ENCODE data around the gene SNX25.

The SNX25 gene

DNA sequence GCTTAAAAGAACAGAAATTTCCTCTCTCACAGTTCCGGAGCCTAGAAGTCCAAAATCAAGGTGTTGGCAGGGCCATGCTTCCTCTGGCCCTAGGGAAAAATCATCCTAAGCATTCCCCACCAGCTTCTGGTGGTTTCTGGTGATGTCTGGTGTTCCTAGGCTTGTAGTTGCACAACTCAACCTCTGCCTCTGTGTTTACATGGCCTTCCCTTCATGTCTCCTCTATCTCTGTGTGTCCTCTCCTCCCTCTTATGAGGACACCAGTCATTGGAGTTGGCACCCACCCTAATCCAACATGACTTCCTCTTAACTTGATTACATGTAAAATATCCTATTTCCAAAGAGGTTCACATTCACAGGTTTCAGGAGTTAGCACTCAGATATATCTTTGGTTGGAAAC lies 170.9 kb downstream of the SNX25 start:
- no peak for DNase-seq (ENCODE audit: low read depth)

DNA sequence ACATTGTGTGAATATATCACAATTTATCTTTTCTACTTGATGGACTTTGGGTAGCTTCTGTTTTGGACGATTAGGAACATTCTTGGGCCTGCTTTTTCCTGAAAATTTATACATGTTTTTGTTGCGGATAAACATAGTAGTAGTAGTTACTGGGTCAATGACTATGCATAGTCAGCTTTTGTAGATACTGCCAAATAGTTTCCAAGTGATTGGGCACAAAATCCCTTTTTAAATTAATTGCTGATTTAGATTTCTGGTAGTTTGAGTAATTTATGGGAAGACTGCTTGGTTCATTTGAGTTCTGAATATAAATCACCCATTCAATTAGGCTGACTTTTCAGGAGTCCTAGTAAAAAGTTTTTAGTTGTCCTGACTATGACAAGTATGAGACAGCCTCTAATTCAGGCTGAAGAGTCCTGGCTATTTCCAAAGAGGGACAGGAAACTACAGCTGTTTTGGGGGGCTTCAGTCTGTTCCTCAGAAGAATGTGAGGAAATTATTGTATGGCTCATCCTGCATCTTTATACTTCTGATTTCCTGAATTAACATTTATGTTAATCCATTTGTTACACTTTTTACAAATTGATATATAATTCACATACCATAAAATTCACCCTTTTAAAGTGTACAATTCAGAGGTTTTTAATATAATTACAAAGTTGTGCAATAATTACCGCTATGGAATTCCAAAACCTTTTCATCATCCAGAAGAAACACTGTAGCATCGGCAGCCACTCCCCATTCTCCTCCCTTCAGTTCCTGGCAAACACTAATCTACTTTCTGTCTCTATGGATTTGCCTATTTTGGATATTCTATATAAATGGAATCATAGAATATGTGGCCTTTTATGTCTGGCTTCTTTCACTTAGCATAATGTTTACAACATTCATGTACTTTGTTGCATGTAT lies 172.1 kb downstream of the SNX25 start:
- DNase-seq (ENCODE audit: low read depth) = no peak

DNA sequence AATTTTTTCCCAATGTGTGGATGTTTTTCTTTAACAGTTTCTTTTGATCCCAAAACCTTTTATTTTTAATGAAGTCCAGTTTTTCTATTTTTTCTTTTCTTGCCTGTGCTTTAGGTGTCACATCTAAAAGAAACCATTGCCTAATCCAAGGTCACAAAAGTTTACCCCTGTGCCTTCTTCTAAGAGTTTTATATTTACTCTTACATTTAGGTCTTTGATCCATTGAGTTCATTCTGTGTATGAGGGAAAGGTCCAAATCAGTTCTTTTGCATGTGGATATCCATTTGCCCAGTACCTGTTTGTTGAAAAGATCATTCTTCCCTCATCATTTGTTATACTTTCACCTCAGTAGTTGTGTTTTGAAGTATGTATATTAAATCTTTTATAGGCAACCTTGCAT lies 173.4 kb downstream of the SNX25 start:
- no peak for DNase-seq (ENCODE audit: low read depth)

DNA sequence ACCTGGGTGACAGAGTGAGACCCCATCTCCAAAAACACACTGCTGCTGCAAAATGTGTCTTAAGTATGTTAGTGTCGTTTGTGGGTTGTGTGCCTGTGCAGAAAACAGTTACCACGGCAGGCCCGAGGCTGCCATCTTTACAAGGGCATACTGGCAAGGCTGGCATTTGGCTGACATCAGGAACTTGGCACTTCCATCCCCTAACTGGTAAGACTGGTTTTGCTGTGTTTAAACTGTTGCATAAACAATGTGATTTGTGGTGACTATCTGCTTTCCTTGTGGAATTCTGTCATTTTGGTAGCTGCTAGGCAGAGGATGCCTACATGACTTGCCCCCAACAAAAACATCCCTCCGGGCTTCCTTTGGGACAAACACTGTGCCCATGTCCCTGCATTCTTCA lies 174.1 kb downstream of the SNX25 start:
- no peak for DNase-seq (ENCODE audit: low read depth)

DNA sequence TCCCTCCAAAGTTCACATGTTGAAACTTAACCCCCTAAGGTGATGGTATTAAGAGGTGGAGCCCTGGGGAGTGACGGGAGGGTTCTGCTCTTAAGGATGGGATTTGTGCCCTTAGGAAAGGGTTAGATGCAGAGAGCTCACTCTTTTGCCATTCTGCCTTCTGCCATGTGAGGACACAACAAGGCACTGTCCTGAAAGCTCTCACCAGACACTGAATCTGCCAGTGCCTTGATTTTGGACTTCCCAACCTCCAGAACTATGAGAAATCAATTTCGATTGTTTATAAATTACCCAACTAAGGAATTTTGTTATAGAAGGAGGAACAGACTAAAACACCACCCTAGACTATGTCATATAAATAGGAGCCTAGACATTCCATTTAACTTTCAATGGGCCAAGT lies 174.7 kb downstream of the SNX25 start:
- no peak for DNase-seq (ENCODE audit: low read depth)

DNA sequence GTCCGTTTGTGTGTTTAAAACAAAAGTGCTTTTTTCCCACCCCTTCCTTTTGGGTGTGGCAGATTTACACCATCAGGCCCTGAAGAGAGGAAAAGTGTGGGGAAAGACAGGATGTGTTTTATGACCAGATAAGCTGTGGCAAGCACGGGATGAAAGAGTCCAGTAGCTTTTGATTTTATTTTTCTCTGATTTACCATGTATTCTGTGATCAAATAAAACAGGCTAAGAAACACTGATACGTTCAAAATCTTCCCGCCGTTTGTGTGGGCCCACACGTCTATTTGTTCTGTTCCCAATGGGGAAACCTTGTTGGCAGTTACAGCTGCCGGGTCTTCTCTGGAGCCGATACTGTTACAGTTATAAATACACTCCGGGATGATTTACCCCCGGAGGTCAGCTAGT lies 175.5 kb downstream of the SNX25 start:
- no peak for DNase-seq (ENCODE audit: low read depth)

DNA sequence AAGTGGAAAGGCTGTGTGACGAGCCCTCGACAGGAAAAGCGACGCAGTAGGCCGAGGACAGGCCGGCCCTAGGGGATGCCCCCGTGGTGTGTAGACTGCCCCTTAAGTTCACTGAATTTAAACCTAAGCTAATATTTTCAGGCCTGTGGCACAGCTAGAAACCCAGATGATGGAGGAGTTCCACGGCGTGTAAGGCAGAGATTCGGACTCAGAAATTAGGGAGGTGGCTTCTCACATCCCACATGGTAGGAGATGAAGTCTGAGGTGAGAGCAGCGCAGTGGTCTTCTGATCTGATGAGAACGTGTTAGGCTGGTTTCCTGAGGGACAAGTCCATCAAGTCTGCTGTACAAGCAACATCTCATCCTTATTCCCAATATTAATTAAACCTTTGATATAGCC lies 178.6 kb downstream of the SNX25 start:
- no peak for DNase-seq (ENCODE audit: low read depth)

DNA sequence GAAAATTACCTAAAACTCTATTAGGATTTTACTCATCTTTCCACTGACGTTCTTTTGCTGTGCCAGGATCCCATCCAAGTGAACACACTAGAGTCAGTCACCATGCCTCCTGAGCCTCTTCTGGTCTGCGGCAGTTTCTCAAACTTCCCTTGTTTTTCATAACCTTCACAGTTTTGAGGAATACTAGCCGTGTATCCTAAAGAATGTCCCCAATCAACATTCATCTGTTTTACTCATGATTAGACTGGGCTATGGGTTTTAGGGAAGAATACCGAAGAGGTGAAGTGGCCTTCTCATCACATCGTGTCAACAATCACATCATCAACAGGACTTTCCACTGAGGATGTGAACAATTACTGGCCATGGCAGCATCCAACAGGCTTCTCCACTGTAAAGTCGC lies 181.5 kb downstream of the SNX25 start:
- DNase-seq (ENCODE audit: low read depth) = no peak

DNA sequence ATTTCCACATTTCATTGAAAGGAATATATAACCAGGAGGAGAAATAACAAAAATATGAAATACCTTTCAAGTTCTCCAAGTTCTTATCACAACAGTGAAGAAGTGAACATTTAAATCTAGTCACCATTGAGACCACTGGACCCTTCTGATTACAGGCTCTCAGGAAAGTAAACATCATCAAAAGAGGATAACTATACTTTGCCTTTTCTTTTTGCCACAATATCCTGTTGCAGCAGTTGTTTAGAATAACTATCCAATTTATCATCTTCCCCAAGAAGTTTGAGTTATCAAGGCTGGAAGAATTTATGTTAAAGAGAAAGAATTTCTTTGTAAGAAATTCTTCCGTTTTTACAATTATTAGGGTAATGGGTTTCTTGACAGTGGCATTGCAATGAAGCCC lies 182.8 kb downstream of the SNX25 start:
- no peak for DNase-seq (ENCODE audit: low read depth)

DNA sequence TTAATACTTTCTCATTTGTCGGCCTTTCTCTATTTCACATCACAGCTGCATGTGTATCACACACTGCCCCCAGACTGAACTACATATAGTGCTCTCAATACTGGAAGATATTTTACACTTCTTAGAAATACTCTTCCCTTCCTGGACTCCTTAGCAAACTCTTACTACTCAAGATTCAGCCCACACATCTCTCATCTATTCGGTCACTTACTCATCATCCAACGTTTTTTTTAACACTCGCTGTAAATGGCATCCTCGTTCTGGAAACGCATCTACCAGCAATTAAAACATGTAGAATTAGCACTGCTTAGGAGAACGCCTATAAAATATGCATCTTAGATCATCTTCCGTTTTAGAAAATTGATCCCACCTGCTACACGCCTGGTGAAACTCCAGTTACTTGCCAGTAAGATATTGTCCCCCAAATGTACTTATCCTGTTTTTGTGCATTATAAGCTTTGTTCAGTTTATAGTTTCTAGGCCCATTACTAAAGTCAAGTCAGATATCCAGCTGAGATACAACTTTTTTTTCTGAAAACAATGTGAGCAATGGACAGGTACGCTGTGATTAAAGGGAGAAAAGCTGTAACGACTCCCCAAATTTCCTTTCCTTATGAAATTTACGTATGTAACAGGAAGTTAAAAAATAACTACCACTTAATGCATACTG lies 185.3 kb downstream of the SNX25 start:
- no peak for DNase-seq (ENCODE audit: low read depth)

DNA sequence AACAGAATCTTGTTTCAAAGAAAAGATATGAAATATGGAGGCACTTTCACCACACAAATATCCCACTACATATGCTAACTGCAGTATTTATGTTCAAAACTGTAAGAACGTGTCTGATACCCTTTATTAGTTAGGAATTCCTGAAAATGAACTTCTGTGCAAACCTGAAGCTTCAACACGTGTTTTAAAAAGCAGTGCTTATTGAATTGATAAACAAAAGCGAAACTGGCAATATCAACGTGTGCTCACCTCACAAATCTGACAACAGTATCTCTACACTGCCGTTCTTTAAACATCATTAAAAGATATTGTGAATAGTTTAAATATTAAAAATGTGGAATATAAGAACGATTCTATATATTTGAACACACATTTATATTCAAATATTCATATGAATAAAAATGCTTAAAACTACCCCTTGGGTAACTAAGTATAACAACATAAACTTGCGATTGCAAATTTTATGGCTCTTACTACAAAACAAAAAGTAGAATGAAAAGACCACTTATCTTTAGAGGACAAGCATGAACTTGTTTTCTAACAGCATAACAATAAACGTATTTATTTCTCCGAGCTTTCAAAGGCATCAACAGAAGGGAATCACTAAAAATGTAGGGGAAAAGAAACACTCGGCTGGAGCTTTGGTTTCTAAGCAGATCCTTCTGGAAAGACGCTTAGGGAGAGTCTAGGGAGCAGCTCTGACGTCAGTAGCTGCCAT lies 186.0 kb downstream of the SNX25 start, which contains the start of gene LRP2BP:
Gene LRP2BP (minus strand): TSS at position 687 of the 718 bp plus-strand sequence. CDS start 17,738 bp downstream, outside the sequence.
- no peak for DNase-seq (ENCODE audit: low read depth)

DNA sequence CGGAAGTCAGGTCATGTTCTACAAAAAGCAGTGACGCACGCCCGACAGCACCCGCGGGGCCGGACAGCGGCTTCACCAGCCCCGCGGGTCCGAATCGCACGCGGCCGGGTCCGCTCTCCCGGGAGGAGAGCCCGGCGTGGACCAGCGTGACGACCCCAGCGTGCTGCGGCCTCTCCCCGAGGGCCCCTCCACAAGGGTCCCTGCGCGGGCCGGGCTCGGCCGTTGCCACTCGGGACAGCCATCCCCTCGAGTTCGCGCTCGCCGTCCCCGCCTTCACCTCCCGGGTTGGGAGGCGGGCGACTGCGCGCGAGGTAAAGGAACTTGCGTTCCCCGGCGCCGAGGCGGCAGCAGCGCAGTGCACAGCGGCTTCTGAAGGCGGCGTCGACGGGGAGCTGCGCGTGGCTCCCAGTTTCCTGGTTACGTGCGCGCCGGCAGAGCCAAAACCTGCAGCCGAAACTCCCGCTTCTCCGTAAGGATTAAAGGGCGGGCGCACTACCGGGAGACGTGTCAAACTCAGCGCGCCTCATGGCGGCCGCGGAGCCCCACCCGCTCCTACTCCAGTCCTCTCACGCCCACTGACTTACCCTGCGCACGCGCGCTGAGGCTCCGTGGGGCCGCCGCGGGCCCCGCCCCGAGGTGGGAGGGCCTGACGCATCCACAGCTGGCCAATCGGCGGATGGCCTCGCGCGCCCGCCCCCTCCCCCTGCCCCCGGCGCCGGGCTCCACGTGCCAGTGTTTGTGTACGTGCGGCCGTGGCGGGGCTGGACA lies 186.7 kb downstream of the SNX25 start:
- peak; percentile 94 for DNase-seq (ENCODE audit: low read depth)

DNA sequence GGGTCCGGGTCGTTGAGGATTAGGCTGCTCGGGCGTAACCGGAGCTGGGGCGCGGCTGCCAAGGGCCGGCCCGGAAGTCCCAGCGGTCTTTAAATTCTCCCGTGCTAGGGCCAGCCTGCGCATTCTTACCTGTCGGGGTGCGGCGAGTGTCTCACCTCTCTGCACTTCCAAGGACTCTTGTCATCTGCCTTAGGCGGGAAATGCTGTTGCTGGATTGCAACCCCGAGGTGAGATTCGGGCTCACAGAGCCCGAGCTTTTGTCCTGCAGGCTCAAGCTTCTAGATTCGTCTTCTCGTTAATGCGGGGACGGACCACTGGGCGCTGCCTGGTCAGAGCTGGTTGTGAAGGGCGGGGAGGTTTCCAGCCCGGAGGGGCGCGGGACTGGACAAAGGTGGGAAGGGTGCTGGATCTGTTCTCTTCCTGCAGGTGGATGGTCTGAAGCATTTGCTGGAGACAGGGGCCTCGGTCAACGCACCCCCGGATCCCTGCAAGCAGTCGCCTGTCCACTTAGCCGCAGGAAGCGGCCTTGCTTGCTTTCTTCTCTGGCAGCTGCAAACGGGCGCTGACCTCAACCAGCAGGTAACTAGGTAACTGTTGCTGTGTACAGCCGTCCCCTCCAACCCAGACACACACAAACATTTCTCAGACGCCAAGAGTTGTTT lies 187.5 kb downstream of the SNX25 start, which contains the start of gene ANKRD37:
Gene ANKRD37 (plus strand): TSS at position 118 of the 662 bp plus-strand sequence. CDS start 83 bp downstream, at position 201.
- no peak for DNase-seq (ENCODE audit: low read depth)

DNA sequence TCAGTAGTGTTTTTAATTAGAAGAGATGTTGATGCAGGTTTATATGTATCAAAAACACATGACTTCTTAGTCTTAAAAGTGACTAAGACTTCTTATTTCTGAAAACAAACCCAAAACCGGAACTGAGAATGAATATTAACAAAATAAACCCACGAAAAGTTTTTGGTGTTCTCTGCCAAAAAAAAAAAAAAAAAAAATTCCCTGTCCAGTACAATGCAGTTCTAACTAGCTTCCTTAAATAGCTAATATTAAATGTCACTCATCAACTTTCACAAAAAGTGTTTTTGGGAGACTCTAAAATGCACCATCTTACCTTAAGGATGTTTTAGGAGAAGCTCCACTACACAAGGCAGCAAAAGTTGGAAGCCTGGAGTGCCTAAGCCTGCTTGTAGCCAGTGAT lies 189.2 kb downstream of the SNX25 start:
- no peak for DNase-seq (ENCODE audit: low read depth)

DNA sequence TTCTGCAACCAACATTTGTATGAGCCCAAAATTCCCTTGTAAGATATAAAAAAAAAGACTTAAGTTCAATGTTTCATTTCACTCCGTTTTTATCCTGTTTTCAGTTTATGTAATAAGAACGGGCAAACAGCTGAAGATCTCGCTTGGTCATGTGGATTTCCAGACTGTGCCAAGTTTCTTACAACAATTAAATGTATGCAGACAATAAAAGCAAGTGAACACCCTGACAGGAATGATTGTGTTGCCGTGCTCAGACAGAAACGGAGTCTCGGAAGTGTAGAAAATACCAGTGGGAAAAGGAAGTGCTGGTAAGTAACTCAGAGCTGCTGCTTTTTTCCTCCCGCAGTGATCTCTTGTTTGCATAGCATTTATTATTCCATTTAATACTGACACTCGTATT lies 190.1 kb downstream of the SNX25 start:
- DNase-seq (ENCODE audit: low read depth) = no peak

DNA sequence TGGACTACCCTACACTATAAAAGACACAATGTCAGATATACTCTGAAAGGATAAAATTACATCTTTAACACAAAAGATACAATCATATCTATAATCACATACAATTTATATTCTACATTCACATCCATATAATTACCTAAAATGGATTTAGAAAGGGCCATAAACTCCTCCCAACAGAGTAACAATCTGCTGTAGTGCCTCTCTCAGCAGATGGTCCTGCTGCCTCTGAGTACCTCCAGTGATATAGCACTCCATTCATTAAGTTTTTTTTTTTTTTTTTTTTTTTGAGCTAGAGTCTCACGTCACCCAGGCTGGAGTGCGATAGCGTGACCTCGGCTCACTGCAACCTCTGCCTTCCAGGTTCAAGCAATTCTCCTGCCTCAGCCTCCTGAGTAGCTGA lies 194.6 kb downstream of the SNX25 start:
- DNase-seq (ENCODE audit: low read depth) = no peak

DNA sequence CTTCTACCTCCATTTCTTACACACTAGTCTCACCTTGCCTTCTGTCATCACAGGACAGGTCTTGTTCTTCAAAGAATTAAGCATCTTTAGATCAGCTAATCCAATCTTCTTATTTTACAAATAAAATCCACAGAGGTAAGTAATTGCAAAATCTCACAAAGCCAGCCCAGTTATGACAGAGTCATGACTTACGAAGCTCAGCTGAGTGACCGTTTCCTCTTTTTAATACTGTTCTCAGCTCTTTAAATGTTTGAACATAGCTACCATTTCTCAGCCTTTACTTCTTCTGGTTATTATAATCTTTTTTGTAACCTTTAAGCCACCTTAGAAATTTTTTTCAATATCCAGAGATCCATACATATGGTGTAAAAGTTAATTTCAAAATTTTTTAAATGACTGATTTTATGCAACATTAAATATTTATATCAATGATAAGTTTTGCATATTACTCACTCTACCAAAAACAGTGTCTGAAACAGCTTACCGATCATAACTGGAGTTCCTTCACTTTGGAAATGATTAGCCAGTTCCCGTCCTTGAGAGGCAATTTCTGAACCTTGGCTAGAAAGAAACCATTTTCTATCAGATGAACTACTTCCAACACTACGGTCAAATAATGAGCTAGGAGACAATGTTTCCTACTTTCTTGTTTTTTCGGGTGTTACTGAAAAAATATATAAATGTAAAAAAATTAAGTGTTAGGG lies 196.1 kb downstream of the SNX25 start:
- no peak for DNase-seq (ENCODE audit: low read depth)

DNA sequence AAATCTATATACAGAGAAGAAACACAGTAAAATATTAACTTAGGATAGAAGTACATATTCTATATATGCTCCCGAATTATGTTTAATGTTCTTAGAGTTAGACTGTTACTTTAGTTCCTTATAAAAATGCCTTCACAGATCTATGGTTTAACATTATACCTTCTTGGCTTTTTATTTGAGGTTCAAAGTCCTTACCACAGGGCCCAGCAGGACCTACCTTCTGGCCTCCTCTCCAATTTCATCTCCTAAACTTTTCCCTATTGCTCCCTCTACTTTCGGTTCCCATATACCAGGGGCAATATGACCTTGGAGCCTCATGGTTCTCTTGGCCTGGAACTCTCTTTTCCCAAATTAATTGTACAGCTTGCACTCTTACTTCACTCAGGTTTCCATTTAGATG lies 199.0 kb downstream of the SNX25 start:
- DNase-seq (ENCODE audit: low read depth) = no peak

DNA sequence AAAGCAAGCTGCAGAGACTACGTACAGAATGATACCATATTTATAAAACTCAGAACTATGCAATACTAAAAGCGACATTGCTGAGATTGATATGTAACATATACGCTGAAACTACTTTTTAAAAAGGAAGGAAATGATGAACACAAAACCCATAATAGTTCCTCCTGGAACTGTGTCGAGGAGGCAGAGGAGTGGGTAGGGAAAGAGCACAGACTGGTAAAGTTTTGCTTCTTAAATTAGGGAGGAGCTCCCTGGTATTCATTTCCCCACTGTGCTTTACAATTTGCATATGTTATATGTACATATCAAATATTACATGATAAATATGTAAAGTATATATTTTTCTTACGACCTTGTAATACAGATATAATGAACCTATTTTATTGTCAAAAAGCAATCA lies 202.5 kb downstream of the SNX25 start:
- no peak for DNase-seq (ENCODE audit: low read depth)

DNA sequence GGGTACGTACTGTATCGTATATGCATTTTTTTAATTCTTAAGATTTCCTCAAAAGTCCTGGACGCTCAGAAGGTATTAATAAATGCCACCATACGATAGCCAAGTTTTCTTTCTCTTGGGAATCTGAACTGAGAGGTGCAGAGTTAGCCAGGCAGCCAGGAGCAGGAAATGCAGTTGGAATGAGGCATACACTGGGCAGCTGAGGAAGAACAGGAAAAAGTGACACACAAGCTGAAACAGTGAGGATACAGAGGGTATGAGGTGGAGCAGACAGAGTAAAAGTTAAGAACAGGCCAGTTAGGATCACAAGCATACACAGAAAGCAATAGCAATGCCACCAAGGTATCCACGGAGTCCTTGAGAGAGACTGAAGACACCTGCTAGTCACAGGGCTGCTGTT lies 203.0 kb downstream of the SNX25 start:
- no peak for DNase-seq (ENCODE audit: low read depth)
